Smooth muscle cell of the pulmonary artery (primary cell): ENCODE measurements around the gene LAMP2. TPM values are rescaled to one million over a fixed set of nuclear protein-coding genes. Genes with fewer than 3 reads are reported as not detected.

Experiments used
- total RNA-seq: library from RNA; depleted of rRNA; stranded (reverse); fragments of >200 nt; gene quantifications from 2 replicates; pipeline ENCODE4 v1.2.3, GENCODE V29; 2014

LAMP2 gene
- total RNA-seq: 265 and 289 TPM in 2 replicates

GRCh38 chrX:120468825-120469525, at the start of gene LAMP2:
Gene LAMP2 (minus strand): TSS chrX:120469296. CDS start chrX:120469169, 127 bp downstream.

Other genes starting within 250 kb of the LAMP2 start
- gene ZBTB33, start 218.5 kb downstream of the LAMP2 start, total RNA-seq: 10.9 and 11.1 TPM in 2 replicates
- gene TMEM255A, start 157.8 kb downstream of the LAMP2 start, total RNA-seq: 0.07 TPM in 1 of 2 replicates, not detected in the other
- not detected in 2 replicates for gene ATP1B4, start 107.2 kb downstream of the LAMP2 start, total RNA-seq
- gene CUL4B, start 91.7 kb upstream of the LAMP2 start, total RNA-seq: 66.3 and 79.2 TPM in 2 replicates
- 16.2 and 20.2 TPM in 2 replicates for gene MCTS1, start 134.8 kb upstream of the LAMP2 start, total RNA-seq
- 42.7 and 59.3 TPM in 2 replicates for gene C1GALT1C1, start 160.8 kb upstream of the LAMP2 start, total RNA-seq